WTC11 (cell line): ENCODE results near the gene SALL3. TPM values are rescaled to one million over a fixed set of nuclear protein-coding genes. Genes with fewer than 3 reads are reported as not detected.
A peak's percentile ranks its signal among the peaks of the same experiment; 100 is the strongest.

Experiments
- ATAC-seq: fragments of 200-7000 bp; cut with Tn5 transposase; 2 replicates; pipeline ENCODE4 v1.10.0; 2021; ENCODE audit warnings: mild to moderate bottlenecking, moderate library complexity
- CTCF ChIA-PET: fragments of 300-600 bp; sonication (Branson Sonifier 250); formaldehyde crosslinking; loops from one replicate; lab custom pipeline; 2021; ENCODE audit warnings: antibody characterized with exemption; lab: Charles Lee
- POLR2A ChIA-PET: fragments of 350-600 bp; sonication (Branson Sonifier 250); formaldehyde crosslinking; loops from one replicate; lab custom pipeline; 2021; ENCODE audit warnings: antibody characterized with exemption; lab: Charles Lee
- DNase-seq: peaks from one replicate; pipeline ENCODE4 v3.0.0; 2021; ENCODE audit warnings: low spot score
- H3K27ac Mint-ChIP-seq: 2 replicates; pipeline ENCODE4 v1.8.0; 2021; ENCODE audit warnings: mixed read lengths
- H3K27me3 Mint-ChIP-seq: 2 replicates; pipeline ENCODE4 v1.8.0; 2021; ENCODE audit warnings: low read depth, mild to moderate bottlenecking, moderate library complexity, mixed read lengths
- H3K36me3 Mint-ChIP-seq: 2 replicates; pipeline ENCODE4 v1.8.0; 2021; ENCODE audit warnings: mixed read lengths
- H3K4me1 Mint-ChIP-seq: 2 replicates; pipeline ENCODE4 v1.8.0; 2022; ENCODE audit warnings: mixed read lengths
- H3K4me3 Mint-ChIP-seq: 2 replicates; pipeline ENCODE4 v1.8.0; 2021; ENCODE audit warnings: mild to moderate bottlenecking, moderate library complexity, mixed read lengths
- H3K9me3 Mint-ChIP-seq: 2 replicates; pipeline ENCODE4 v1.8.0; 2021; ENCODE audit warnings: mixed read lengths
- FOXK1 ChIP-seq: sonication (generic); formaldehyde crosslinking; IDR thresholded peaks from 2 replicates; pipeline ENCODE4 v1.8.0; 2022; ENCODE audit warnings: mild to moderate bottlenecking, moderate library complexity, missing genetic modification reagents
- FOXP1 ChIP-seq: sonication (generic); formaldehyde crosslinking; IDR thresholded peaks from 2 replicates; pipeline ENCODE4 v1.8.0; 2022; ENCODE audit warnings: missing genetic modification reagents, mild to moderate bottlenecking, moderate library complexity, borderline replicate concordance
- IRF2 ChIP-seq: sonication (generic); formaldehyde crosslinking; IDR thresholded peaks from 2 replicates; pipeline ENCODE4 v1.8.0; 2022; ENCODE audit warnings: low read depth, missing genetic modification reagents, borderline replicate concordance
- JUN ChIP-seq: sonication (generic); formaldehyde crosslinking; IDR thresholded peaks from 2 replicates; pipeline ENCODE4 v1.8.0; 2023; ENCODE audit warnings: mild to moderate bottlenecking, missing genetic modification reagents
- MXD4 ChIP-seq: fragments of 250-450 bp; sonication (Bioruptor Pico); IDR thresholded peaks from 2 replicates; pipeline ENCODE4 v1.8.0; 2021; ENCODE audit warnings: mild to moderate bottlenecking, moderate library complexity, borderline replicate concordance
- MYBL2 ChIP-seq: sonication (generic); formaldehyde crosslinking; IDR thresholded peaks from 2 replicates; pipeline ENCODE4 v1.8.1; 2023; ENCODE audit warnings: mild to moderate bottlenecking, moderate library complexity, missing genetic modification reagents
- SOX15 ChIP-seq: fragments of 250-450 bp; sonication (Bioruptor Pico); IDR thresholded peaks from 2 replicates; pipeline ENCODE4 v1.9.0; 2021; ENCODE audit warnings: mild to moderate bottlenecking
- SP1 ChIP-seq: sonication (generic); formaldehyde crosslinking; conservative IDR thresholded peaks from 2 replicates; pipeline ENCODE4 v1.8.1; 2022; ENCODE audit warnings: missing genetic modification reagents
- TCF7 ChIP-seq: sonication (generic); formaldehyde crosslinking; IDR thresholded peaks from 2 replicates; pipeline ENCODE4 v1.8.0; 2022; ENCODE audit warnings: mild to moderate bottlenecking, low read depth, missing genetic modification reagents, moderate library complexity
- TEAD4 ChIP-seq: sonication (generic); formaldehyde crosslinking; IDR thresholded peaks from 2 replicates; pipeline ENCODE4 v1.8.0; 2022; ENCODE audit warnings: mild to moderate bottlenecking, missing genetic modification reagents
- total RNA-seq: library from RNA; stranded (reverse); gene quantifications from 3 replicates; pipeline ENCODE4 v1.2.3, GENCODE V29; 2021
- TF ChIP-seq, protein P1 (sequence below): sonication (generic); formaldehyde crosslinking; IDR thresholded peaks from 2 replicates; pipeline ENCODE4 v1.8.0; 2022; ENCODE audit warnings: mild to moderate bottlenecking, missing genetic modification reagents
- TF ChIP-seq, protein P2 (sequence below): sonication (generic); formaldehyde crosslinking; IDR thresholded peaks from 2 replicates; pipeline ENCODE4 v1.8.1; 2022; ENCODE audit warnings: mild to moderate bottlenecking, moderate library complexity, missing genetic modification reagents
- TF ChIP-seq, protein P3 (sequence below): sonication (generic); formaldehyde crosslinking; conservative IDR thresholded peaks from 2 replicates; pipeline ENCODE4 v1.8.1; 2022; ENCODE audit warnings: mild to moderate bottlenecking, missing genetic modification reagents
- TF ChIP-seq, protein P4 (sequence below): sonication (generic); formaldehyde crosslinking; IDR thresholded peaks from 2 replicates; pipeline ENCODE4 v1.8.0; 2022; ENCODE audit warnings: missing genetic modification reagents
- TF ChIP-seq, protein P5 (sequence below): fragments of 250-450 bp; sonication (Bioruptor Pico); IDR thresholded peaks from 2 replicates; pipeline ENCODE4 v1.8.0; 2021; ENCODE audit warnings: mild to moderate bottlenecking
- TF ChIP-seq, protein P6 (sequence below): sonication (generic); formaldehyde crosslinking; IDR thresholded peaks from 2 replicates; pipeline ENCODE4 v1.8.1; 2023; ENCODE audit warnings: mild to moderate bottlenecking, moderate library complexity, missing genetic modification reagents

SALL3 gene
- total RNA-seq, 1 experiment from 2014 or later: 87.0 TPM

DNA sequence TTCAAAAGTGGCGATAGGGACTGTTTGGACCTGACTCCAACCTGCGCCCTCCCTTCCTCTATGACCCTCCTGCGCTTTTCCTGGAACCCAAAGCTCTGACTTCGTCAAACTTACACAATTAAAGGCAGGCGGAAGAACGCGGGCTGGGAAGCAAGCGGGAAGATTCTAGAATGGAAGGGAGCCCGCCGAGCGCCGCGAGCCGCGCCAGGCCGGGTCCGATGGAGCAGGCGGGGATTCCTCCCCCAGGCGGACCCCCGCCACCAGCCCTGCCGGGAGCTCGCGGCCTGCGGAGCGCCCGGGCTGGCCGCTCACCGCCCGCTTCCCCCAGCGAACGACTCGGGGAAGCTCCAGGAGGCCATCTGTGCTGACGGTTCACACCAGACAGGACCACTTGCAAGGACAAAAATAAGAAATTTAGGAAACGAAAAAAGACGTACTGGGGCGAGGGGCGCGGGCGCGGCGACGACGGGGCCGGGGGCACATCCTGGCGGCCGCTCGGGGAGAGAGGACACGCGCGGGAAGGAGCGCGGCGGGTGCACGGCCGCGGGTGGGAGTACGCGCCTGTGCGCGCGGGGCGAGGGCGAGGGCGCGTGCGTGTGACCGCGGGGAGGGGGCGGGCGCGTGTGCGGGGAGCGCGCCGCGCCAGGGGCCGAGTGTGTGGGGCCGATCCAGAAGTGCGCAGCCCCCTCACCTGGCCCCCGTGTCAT lies 1.1 kb upstream of the SALL3 start (continued):
- TF ChIP-seq, protein P1, sequence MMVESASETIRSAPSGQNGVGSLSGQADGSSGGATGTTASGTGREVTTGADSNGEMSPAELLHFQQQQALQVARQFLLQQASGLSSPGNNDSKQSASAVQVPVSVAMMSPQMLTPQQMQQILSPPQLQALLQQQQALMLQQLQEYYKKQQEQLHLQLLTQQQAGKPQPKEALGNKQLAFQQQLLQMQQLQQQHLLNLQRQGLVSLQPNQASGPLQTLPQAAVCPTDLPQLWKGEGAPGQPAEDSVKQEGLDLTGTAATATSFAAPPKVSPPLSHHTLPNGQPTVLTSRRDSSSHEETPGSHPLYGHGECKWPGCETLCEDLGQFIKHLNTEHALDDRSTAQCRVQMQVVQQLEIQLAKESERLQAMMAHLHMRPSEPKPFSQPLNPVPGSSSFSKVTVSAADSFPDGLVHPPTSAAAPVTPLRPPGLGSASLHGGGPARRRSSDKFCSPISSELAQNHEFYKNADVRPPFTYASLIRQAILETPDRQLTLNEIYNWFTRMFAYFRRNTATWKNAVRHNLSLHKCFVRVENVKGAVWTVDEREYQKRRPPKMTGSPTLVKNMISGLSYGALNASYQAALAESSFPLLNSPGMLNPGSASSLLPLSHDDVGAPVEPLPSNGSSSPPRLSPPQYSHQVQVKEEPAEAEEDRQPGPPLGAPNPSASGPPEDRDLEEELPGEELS (CRISPR knock-in tag): peak; percentile 68
- TF ChIP-seq, protein P2, sequence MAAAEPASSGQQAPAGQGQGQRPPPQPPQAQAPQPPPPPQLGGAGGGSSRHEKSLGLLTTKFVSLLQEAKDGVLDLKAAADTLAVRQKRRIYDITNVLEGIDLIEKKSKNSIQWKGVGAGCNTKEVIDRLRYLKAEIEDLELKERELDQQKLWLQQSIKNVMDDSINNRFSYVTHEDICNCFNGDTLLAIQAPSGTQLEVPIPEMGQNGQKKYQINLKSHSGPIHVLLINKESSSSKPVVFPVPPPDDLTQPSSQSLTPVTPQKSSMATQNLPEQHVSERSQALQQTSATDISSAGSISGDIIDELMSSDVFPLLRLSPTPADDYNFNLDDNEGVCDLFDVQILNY (CRISPR knock-in tag): 0 out of 2 replicates have a peak, but pooled peaks have one; percentile 40
- TF ChIP-seq, protein P3, sequence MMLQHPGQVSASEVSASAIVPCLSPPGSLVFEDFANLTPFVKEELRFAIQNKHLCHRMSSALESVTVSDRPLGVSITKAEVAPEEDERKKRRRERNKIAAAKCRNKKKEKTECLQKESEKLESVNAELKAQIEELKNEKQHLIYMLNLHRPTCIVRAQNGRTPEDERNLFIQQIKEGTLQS (CRISPR knock-in tag): no peak
- TF ChIP-seq MXD4: no peak
- no peak for TF ChIP-seq TEAD4
- TF ChIP-seq JUN (CRISPR knock-in tag): no peak
- no peak for TF ChIP-seq FOXK1 (CRISPR knock-in tag)
- no peak for TF ChIP-seq IRF2

DNA sequence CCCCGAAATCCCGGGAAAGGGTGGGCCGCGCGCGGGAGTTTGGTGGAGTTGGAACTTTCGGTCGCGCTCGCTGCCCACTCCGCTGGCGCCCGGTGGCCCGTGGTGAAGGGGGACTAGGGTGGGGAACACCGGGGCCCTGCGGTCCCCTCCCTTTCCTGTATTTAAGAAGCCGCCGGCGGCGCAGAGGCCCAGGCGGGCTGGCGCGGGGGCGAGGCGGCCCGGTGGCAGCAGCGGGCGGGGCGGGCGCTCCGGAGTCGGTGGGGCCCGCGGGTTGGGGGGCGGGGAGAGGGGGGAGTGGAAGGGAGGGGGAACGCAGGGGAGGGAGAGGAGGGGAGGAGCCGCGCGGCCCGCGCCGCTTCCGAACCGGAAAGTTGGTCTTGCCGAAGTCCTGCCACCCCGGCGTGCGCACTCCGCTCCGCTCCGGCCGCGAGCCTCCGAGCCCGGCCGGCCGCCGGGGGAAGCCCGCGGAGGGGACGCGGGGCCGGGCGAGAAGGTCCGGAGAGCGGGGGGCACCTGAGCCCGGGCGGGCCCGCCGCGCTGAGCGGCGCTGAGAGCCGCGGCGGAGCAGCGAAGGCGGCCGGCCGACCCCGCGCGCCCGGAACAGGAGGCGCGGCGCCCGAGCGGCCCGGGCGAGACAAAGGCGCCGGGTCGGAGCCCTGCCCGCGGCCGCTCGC lies 425 bp upstream of the SALL3 start:
- peaks cover 61% of the 10 kb centered on the region for H3K27me3 Mint-ChIP-seq
- ATAC-seq (peak; percentile 5), DNase-seq (peak; percentile 67)
- H3K36me3 Mint-ChIP-seq: peaks cover 2% of the 10 kb centered on the region; the same call in 1 of the 2 replicates
- H3K9me3 Mint-ChIP-seq: no peaks in the 10 kb centered on the region
- peaks cover 59% of the 10 kb centered on the region for H3K4me1 Mint-ChIP-seq
- TF ChIP-seq, protein P4, sequence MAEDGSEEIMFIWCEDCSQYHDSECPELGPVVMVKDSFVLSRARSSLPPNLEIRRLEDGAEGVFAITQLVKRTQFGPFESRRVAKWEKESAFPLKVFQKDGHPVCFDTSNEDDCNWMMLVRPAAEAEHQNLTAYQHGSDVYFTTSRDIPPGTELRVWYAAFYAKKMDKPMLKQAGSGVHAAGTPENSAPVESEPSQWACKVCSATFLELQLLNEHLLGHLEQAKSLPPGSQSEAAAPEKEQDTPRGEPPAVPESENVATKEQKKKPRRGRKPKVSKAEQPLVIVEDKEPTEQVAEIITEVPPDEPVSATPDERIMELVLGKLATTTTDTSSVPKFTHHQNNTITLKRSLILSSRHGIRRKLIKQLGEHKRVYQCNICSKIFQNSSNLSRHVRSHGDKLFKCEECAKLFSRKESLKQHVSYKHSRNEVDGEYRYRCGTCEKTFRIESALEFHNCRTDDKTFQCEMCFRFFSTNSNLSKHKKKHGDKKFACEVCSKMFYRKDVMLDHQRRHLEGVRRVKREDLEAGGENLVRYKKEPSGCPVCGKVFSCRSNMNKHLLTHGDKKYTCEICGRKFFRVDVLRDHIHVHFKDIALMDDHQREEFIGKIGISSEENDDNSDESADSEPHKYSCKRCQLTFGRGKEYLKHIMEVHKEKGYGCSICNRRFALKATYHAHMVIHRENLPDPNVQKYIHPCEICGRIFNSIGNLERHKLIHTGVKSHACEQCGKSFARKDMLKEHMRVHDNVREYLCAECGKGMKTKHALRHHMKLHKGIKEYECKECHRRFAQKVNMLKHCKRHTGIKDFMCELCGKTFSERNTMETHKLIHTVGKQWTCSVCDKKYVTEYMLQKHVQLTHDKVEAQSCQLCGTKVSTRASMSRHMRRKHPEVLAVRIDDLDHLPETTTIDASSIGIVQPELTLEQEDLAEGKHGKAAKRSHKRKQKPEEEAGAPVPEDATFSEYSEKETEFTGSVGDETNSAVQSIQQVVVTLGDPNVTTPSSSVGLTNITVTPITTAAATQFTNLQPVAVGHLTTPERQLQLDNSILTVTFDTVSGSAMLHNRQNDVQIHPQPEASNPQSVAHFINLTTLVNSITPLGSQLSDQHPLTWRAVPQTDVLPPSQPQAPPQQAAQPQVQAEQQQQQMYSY (CRISPR knock-in tag): peak; percentile 47; the same call in 1 of the 2 replicates
- TF ChIP-seq TCF7 (CRISPR knock-in tag): no peak
- TF ChIP-seq SOX15: no peak
- TF ChIP-seq MYBL2 (CRISPR knock-in tag): no peak
- TF ChIP-seq, protein P5, sequence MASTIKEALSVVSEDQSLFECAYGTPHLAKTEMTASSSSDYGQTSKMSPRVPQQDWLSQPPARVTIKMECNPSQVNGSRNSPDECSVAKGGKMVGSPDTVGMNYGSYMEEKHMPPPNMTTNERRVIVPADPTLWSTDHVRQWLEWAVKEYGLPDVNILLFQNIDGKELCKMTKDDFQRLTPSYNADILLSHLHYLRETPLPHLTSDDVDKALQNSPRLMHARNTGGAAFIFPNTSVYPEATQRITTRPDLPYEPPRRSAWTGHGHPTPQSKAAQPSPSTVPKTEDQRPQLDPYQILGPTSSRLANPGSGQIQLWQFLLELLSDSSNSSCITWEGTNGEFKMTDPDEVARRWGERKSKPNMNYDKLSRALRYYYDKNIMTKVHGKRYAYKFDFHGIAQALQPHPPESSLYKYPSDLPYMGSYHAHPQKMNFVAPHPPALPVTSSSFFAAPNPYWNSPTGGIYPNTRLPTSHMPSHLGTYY (CRISPR knock-in tag): no peak
- TF ChIP-seq, all 79 proteins: peak for 1
- ChIA-PET CTCF (no interaction called here), POLR2A (no interaction called here)
- Mint-ChIP-seq H3K4me3 (peak overlapping the region; percentile 40; the same call in 1 of the 2 replicates), H3K27ac (no peak overlapping the region)

DNA sequence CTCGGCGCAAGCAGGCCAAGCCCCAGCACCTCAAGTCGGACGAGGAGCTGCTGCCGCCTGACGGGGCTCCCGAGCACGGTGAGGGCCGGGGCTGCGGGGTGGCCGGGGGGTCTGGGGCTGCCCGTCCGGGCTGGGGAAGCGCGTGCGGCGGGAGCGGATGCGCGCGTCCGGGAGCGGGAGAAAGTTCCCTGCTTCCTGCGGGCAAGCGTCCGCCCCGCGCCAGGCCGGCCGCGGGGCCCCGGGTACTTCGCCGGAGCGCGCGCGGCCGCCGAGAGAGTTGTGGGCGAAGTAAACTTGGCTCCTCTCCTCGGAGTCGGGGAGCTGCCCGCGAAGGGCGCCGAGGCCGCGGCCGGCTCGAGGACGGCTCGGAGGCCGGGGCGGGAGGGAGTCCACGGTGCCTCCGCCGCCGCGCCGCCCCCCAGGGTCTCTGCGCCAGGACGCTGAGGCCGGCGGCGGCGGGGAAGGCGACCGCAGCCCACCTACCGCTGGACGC lies 707 bp downstream of the SALL3 start:
- peaks cover 61% of the 10 kb centered on the region for H3K4me1 Mint-ChIP-seq
- peak; percentile 0; the same call in 1 of the 2 replicates for ATAC-seq
- TF ChIP-seq FOXP1 (CRISPR knock-in tag) (0 out of 2 replicates have a peak, but pooled peaks have one; percentile 1), IRF2 (no peak), SP1 (CRISPR knock-in tag) (0 out of 2 replicates have a peak, but pooled peaks have one; percentile 14)
- TF ChIP-seq, protein P6, sequence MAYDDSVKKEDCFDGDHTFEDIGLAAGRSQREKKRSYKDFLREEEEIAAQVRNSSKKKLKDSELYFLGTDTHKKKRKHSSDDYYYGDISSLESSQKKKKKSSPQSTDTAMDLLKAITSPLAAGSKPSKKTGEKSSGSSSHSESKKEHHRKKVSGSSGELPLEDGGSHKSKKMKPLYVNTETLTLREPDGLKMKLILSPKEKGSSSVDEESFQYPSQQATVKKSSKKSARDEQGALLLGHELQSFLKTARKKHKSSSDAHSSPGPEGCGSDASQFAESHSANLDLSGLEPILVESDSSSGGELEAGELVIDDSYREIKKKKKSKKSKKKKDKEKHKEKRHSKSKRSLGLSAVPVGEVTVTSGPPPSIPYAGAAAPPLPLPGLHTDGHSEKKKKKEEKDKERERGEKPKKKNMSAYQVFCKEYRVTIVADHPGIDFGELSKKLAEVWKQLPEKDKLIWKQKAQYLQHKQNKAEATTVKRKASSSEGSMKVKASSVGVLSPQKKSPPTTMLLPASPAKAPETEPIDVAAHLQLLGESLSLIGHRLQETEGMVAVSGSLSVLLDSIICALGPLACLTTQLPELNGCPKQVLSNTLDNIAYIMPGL: 0 out of 2 replicates have a peak, but pooled peaks have one; percentile 13
- TF ChIP-seq, protein P1 (CRISPR knock-in tag): 0 out of 2 replicates have a peak, but pooled peaks have one; percentile 17
- TF ChIP-seq, all 79 proteins: peak for 4
- DNase-seq: no peak
- no peak overlapping the region for H3K4me3 Mint-ChIP-seq
- H3K27ac Mint-ChIP-seq: no peak overlapping the region
- no peaks in the 10 kb centered on the region for H3K9me3 Mint-ChIP-seq
- H3K27me3 Mint-ChIP-seq: peaks cover 58% of the 10 kb centered on the region
- ChIA-PET CTCF (no interaction called here), POLR2A (no interaction called here)
- H3K36me3 Mint-ChIP-seq: peaks cover 2% of the 10 kb centered on the region; the same call in 1 of the 2 replicates
